Measurements from ENCODE around the gene PLSCR2.

GRCh38 chr3:146407956-146408355 is 61.4 kb downstream of the PLSCR2 start:
- TF ChIP-seq HDGF (IDR thresholded peaks at IDR 0.05; ENCODE audit: borderline replicate concordance), result no peak
- TF ChIP-seq FOXM1 (IDR thresholded peaks at IDR 0.05; ENCODE audit: borderline replicate concordance), result no peak
- no peak for TF ChIP-seq SP1 (IDR thresholded peaks at IDR 0.05)
- no peak for TF ChIP-seq FOXA1 (IDR thresholded peaks at IDR 0.05)
